SW 1271 (cell line): ENCODE measurements around the gene POLR2A.

ENCODE experiments used
- DNase-seq, 2 experiments: peaks; one replicate each; lab custom pipeline; 2025; lab: John Stamatoyannopoulos, UW

POLR2A gene

DNA sequence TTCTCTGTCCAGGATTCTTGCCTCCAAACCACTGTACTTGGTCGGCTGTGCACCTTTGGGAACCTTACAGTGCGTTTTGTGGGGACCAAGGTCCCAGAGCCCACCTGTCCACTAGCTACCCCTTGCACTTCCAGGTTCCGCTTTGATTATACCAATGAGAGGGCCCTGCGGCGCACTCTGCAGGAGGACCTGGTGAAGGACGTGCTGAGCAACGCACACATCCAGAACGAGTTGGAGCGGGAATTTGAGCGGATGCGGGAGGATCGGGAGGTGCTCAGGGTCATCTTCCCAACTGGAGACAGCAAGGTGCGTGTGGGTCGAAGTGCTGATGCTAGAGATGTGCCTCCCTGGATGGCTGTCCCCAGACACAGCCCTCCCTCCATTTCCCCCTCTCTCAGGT lies 18.8 kb downstream of the POLR2A start:
- no peak for DNase-seq

DNA sequence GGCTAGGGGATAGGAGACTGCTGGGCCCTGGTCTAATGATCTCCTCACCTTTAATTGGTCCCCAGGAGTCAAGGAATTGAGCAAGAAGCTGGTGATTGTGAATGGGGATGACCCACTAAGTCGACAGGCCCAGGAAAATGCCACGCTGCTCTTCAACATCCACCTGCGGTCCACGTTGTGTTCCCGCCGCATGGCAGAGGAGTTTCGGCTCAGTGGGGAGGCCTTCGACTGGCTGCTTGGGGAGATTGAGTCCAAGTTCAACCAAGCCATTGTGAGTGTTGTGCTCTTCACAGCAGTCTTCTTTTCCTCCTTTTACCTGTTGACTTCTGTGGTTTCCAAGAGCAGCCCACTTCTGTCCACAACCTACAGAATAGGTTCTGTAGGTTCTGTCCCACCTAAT lies 19.4 kb downstream of the POLR2A start:
- no peak for DNase-seq

DNA sequence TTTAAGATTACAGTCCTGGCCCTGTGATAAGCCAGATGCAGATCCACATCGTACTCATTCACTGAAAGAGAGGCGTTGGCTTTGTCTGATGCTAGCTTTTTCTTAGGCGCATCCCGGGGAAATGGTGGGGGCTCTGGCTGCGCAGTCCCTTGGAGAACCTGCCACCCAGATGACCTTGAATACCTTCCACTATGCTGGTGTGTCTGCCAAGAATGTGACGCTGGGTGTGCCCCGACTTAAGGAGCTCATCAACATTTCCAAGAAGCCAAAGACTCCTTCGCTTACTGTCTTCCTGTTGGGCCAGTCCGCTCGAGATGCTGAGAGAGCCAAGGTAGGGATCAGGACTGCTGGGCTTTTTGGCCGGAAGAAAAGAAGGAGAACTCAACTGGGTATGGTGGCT lies 24.0 kb downstream of the POLR2A start:
- DNase-seq, result no peak

DNA sequence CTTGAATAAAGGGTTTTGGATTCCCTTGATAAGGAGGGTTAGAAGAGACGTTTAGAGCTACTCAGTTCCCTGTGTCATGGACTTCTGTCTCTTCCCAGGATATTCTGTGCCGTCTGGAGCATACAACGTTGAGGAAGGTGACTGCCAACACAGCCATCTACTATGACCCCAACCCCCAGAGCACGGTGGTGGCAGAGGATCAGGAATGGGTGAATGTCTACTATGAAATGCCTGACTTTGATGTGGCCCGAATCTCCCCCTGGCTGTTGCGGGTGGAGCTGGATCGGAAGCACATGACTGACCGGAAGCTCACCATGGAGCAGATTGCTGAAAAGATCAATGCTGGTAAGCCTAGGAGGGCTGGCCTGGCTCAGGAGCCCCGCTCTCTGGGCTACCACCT lies 24.7 kb downstream of the POLR2A start:
- no peak for DNase-seq

DNA sequence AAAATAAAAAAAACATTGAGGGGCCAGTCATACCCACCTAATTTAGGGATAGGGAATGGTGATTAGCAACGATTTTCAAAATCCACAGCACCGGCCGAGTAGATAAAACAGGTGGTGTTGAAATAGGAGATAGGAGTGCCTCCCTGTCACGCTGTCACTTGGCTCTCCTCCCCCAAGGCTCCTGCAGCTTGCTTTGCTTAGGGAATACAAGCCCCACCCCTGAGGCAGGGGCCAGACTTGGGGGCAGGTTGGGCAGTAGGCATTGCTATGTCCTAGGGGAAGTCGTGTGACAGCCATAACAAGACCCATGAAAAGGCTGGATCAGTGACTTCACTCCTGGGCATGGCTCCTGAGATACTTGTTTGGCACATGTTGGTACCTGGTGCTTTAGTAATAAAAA lies 25.8 kb downstream of the POLR2A start:
- no peak for DNase-seq

DNA sequence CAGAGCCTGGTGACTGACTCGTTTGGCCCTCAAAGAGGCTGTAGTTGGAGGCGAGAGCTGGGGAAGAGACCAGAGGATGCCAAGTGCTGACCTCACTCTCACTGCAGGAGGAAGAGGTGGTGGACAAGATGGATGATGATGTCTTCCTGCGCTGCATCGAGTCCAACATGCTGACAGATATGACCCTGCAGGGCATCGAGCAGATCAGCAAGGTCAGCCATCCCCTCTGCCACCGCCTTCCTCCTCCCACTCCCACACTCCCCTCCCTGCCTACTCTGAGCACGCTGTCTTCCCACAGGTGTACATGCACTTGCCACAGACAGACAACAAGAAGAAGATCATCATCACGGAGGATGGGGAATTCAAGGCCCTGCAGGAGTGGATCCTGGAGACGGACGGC lies 26.9 kb downstream of the POLR2A start:
- no peak for DNase-seq

DNA sequence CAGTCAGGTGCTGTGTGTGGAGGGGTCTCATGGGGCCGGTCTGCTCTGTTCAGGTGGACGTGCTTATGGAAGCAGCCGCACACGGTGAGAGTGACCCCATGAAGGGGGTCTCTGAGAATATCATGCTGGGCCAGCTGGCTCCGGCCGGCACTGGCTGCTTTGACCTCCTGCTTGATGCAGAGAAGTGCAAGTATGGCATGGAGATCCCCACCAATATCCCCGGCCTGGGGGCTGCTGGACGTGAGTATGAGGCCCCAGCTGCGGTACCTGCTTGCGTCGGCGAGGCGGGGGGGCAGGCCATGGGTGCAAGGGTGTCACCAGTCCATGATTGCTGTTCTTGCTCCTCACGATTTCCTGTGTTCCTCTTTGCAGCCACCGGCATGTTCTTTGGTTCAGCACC lies 27.9 kb downstream of the POLR2A start:
- DNase-seq, result no peak

DNA sequence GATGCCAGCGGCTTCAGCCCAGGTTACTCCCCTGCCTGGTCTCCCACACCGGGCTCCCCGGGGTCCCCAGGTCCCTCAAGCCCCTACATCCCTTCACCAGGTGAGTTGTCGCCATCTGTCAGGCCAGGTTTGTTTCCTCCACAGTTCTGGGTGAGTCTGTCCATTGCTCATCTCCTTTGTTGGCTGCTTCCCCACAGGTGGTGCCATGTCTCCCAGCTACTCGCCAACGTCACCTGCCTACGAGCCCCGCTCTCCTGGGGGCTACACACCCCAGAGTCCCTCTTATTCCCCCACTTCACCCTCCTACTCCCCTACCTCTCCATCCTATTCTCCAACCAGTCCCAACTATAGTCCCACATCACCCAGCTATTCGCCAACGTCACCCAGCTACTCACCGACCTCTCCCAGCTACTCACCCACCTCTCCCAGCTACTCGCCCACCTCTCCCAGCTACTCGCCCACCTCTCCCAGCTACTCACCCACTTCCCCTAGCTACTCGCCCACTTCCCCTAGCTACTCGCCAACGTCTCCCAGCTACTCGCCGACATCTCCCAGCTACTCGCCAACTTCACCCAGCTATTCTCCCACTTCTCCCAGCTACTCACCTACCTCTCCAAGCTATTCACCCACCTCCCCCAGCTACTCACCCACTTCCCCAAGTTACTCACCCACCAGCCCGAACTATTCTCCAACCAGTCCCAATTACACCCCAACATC lies 28.8 kb downstream of the POLR2A start:
- DNase-seq, result no peak

DNA sequence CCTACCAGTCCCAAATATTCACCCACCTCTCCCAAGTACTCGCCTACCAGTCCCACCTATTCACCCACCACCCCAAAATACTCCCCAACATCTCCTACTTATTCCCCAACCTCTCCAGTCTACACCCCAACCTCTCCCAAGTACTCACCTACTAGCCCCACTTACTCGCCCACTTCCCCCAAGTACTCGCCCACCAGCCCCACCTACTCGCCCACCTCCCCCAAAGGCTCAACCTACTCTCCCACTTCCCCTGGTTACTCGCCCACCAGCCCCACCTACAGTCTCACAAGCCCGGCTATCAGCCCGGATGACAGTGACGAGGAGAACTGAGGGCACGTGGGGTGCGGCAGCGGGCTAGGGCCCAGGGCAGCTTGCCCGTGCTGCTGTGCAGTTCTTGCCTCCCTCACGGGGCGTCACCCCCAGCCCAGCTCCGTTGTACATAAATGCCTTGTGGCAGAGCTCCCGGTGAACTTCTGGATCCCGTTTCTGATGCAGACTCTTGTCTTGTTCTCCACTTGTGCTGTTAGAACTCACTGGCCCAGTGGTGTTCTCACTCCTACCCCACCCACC lies 29.8 kb downstream of the POLR2A start:
- DNase-seq, result no peak

DNA sequence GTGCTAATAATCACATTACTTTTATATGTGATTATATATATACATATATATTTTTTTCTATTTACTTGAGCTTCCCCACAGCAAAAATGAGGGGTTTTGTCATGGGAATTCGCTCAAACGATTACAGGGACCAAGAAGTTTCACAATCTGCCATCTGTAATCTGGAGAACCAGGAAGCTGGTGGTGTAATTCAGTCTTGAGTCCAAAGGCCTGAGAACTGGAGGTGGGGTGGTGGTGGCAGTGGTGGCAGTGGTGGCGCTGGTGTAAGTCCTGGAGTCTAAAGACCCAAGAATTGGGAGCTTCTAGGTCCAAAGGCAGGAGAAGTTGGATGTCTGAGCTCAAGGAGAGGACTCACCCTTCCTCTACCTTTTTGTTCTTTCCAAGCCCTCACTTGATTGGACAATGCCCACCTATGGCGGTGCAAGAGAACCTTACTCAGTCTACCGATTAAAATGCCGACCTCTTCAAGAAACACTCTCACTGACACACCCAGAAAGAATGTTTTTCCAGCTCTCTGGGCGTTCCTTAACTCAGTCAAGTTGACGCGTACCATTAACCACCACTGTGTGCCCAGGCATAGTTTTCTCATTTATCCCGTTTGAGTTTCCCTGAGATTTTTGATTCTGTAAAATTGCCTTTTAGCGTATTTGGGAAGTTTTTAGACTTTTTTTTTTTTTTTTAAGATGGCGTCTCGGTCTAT lies 31.9 kb downstream of the POLR2A start:
- no peak for DNase-seq

DNA sequence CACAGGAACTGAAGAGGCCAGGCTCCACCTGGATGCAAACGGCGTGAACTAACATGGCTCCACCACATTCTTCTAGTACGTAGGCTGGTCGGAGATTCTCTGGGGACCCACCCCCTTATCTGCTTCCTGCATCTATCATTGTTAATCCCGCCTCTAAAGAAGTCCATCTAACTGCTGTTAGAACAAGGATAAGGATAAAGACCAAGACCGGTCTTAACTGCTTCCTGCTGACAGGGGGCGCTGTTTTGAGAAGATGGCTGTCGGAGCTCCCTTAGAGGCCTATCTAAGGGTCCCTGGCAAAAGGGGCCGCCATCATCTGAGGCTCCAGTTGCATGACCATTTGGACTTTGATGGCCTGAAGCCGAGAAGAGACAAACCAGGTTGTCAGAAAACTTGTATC lies 38.9 kb downstream of the POLR2A start:
- DNase-seq, result peak in 1 of 2 experiments; percentile 10

DNA sequence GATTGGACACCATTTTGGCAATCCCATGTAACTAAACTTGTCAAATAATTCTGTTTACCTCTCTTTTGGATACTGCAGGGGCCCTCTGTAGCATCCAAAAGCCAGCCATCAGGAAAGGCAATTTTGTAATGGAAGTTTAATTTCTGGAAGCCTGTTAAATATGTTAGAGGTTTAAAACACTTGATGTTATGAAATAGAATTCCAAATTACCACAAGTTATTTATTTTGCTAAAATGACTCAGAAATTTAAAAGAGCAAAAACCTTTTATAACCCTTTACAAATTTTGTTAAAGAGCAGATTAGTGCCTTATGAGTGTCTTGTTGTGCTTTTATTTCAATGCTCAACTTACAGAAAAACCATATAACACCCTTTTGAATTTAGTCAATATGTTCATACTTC lies 44.7 kb downstream of the POLR2A start:
- no peak for DNase-seq

DNA sequence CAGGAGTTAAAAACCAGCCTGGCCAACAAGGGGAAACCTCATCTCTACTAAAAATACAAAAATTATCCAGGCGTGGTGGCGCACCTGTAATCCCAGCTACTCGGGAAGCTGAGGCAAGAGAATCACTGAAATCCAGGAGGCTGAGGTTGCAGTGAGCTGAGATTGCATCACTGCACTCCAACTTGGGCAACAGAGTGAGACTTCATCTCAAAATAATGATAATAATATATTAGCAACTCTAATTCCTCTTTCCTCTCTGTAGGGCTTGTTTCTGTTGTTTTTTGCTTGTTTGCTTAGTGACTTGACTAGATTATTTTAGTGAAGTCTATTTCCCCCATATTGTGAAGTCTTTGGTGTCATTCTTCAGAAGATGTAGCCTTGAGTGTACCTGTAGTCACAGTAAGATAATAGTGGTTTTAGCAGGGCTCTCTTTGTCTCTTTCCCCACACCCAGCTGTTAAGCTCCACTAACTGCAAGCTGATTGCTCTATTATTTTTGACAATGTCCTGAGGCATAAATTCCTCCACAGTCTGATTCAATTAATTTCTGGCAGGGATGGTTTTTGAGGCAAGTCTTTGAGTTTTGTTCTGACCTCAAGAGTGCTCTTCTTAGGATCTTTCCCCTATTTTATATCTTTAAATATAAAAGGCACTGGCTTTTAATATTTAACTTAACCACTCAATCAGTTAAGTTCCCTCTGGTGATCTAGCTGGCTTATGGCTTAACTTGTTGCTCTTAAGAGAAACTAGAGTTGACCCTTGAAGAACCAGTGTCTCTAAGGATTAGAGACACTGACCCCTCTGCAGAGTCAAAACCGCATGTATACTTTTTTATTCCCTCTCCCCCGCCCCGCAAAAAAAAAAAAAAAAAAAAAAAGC lies 46.1 kb downstream of the POLR2A start:
- no peak for DNase-seq

DNA sequence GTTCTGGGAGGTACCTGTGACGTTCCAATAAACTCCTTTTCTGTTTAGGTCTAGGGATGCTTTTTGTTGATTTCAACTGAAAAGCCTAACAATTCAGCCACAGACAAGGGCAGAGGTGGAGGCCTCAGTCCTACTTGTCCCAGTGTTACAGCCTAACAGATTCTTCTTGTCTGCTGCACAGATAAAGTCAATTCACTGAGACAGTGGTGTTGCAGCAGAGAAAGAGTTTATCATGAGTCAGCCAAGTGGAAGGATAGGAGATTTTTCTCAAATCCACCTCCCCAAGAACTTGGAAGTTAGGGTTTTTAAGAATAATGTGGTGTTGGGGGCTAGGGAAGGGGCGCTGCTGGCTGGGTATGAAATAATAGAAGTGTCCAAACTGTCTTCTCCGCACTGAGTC lies 53.9 kb downstream of the POLR2A start:
- DNase-seq, result no peak

DNA sequence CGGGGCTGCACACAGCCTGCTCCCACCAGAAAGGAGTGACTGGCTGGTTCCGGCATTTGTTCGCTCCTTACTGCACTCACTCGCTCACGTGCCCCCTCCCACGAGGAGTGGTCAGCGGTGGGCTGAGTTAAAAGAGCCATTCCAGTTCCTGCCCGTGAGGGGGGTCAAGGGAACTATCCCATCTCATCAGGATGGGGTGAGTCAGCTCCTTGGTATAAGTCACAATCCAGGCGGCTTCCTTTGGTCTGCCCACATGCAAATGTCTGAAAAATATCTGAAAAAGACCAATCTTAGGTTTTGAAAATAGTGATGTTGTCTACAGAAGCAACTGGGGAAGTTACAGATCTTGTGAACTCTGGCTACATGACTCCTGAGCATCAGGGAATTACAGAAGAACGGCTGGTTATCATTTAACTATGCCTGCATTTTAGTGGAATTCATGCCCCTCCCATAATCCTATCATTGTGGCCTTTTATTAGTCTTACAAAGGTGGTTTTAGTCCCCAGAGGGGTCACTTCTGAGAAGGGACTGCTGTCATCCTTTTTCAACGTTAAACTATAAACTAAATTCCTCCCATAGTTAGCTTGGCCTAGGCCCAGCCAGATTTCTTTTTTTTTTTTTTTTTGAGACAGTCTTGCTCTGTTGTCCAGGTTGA lies 54.9 kb downstream of the POLR2A start:
- no peak for DNase-seq

DNA sequence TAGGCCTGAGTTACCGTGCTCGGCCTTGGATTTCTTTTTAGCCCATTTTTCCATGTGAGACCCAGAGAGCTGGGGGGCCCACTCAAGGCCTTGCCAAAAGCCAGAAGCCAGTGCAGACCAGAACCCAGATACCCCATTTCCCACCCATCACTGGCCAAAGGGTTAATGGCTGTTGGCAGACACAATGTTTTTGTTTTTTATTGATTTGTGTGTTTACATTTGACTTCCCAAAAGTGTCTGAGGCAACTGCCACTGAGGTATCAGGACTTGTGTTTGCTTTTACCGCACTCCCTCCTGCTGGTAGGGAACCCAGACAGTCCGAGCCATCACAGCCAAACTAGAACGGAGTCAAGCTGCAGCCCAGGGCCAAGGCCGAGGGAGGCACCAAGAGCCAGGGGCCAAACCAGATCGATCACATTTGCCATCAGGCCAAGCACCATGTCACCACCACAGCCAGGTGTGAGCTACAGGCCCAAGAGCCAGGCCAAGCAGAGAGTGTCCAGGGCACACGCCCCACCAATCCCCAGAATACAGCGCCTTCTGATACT lies 57.0 kb downstream of the POLR2A start:
- no peak for DNase-seq

DNA sequence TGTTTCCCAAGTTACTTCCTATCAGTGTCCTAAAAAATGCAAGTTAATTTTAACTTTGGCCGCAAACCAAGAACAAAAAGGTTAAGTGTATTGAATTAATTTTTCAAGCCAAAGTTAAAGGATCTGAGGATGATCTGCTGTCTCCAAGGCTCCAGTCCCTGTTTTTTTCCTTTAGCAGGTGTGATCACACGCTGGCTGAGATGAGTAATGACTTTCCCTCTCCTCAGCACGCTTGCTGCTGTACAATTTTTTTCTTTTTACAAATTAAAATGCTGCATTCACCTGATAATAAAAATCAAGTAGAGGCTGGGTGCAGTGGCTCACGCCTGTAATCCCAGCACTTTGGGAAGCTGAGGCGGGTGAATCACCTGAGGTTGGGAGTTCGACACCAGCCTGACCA lies 60.7 kb downstream of the POLR2A start:
- no peak for DNase-seq

DNA sequence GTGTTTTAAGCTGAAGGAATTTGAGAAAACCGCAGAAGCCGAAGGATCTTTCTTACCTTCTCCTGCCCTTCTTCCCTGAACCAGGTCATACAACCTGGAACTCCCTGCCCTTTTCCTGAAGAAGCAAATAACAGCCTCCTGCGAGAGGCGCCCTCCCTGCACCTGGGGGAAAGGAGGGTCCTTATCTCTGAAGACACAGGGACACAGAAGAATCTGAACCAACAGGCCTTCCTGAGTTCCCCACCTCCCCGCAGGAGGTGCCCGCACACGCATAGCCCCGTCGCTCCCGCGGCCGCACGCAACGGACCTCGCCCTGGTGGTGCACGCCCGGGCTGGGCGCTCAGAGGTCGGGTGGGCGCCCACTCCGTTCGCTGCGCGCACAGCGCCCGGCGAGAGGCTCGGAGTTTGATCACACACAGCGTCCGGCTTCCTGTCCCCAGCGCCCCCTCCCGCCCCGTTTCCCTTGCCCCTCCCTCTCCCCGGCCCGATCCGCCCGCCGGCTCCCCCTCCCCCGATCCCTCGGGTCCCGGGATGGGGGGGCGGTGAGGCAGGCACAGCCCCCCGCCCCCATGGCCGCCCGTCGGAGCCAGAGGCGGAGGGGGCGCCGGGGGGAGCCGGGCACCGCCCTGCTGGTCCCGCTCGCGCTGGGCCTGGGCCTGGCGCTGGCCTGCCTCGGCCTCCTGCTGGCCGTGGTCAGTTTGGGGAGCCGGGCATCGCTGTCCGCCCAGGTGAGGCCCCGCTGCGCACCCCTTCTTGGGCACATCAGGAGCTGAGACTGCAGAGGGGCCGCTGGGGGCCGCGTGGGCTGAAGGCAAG lies 64.6 kb downstream of the POLR2A start, which contains the start of gene TNFSF12:
TNFSF12 (plus strand) TSS at position 474 of the 816 bp plus-strand sequence; CDS start at position 570, 96 bp downstream.
- no peak for DNase-seq
